Superior temporal gyrus (tissue), 1 donor: ENCODE data around the gene TRIO.
A peak's percentile ranks its signal among the peaks of the same experiment; 100 is the strongest.

ENCODE experiments used
- DNase-seq: peaks from one replicate; pipeline ENCODE4 v3.0.0-alpha.2; 2016; ENCODE audit errors: extremely low spot score

The TRIO gene

GRCh38 chr5:14246350-14247053, 103.4 kb downstream of the TRIO start:
- no peak for DNase-seq

- no peak for DNase-seq
These were observed 103.9 kb downstream of the TRIO start for GRCh38 chr5:14247054-14247386.

GRCh38 chr5:14249258-14250082, 106.3 kb downstream of the TRIO start:
- DNase-seq, result no peak

- peak; percentile 93 for DNase-seq
These were observed 107.0 kb downstream of the TRIO start for GRCh38 chr5:14250084-14250695.

GRCh38 chr5:14250748-14251701, 107.9 kb downstream of the TRIO start:
- no peak for DNase-seq

- no peak for DNase-seq
These were observed 108.6 kb downstream of the TRIO start for GRCh38 chr5:14251733-14252132.

- DNase-seq, result no peak
These were observed 109.7 kb downstream of the TRIO start for GRCh38 chr5:14252793-14253192.

- no peak for DNase-seq
These were observed 111.5 kb downstream of the TRIO start for GRCh38 chr5:14254686-14255085.

GRCh38 chr5:14256026-14256690, 113.0 kb downstream of the TRIO start:
- no peak for DNase-seq

GRCh38 chr5:14256756-14257393, 113.7 kb downstream of the TRIO start:
- no peak for DNase-seq

GRCh38 chr5:14257995-14258403, 114.9 kb downstream of the TRIO start:
- DNase-seq, result no peak

GRCh38 chr5:14258840-14259239, 115.7 kb downstream of the TRIO start:
- no peak for DNase-seq

- DNase-seq, result no peak
These were observed 117.5 kb downstream of the TRIO start for GRCh38 chr5:14260637-14261036.

- DNase-seq, result no peak
These were observed 118.1 kb downstream of the TRIO start for GRCh38 chr5:14261235-14261634.

- no peak for DNase-seq
These were observed 118.9 kb downstream of the TRIO start for GRCh38 chr5:14261856-14262611.

- no peak for DNase-seq
These were observed 120.0 kb downstream of the TRIO start for GRCh38 chr5:14263113-14263512.

- DNase-seq, result no peak
These were observed 120.6 kb downstream of the TRIO start for GRCh38 chr5:14263699-14264098.

GRCh38 chr5:14264605-14265316, 121.6 kb downstream of the TRIO start:
- DNase-seq, result peak; percentile 93

GRCh38 chr5:14265570-14265969, 122.4 kb downstream of the TRIO start:
- no peak for DNase-seq
